GM12878 (cell line): ENCODE results near the gene ANTKMT. TPM values are rescaled to one million over a fixed set of nuclear protein-coding genes. Genes with fewer than 3 reads are reported as not detected.

Experiments
- ATF2 ChIP-seq: IDR thresholded peaks from 2 replicates; pipeline ENCODE4 v1.6.1; 2012; ENCODE audit warnings: low read length, inconsistent platforms
- CBFB ChIP-seq: IDR thresholded peaks from 2 replicates; pipeline ENCODE4 v1.6.1; 2016; ENCODE audit warnings: antibody characterized with exemption, low read depth
- E2F4 ChIP-seq: IDR thresholded peaks from 2 replicates; pipeline ENCODE4 v1.6.1; 2012; ENCODE audit warnings: low read depth, low read length, improper control_type of control experiment
- HCFC1 ChIP-seq: fragments of 150-350 bp; IDR thresholded peaks from 2 replicates; pipeline ENCODE4 v1.6.1; 2014; ENCODE audit warnings: low read length
- IRF3 ChIP-seq: fragments of 450-650 bp; IDR thresholded peaks from 2 replicates; pipeline ENCODE4 v1.6.1; 2014; ENCODE audit warnings: mild to moderate bottlenecking
- MLLT1 ChIP-seq: fragments of 450-650 bp; IDR thresholded peaks from 2 replicates; pipeline ENCODE4 v1.6.1; 2016; ENCODE audit warnings: mild to moderate bottlenecking
- MTA3 ChIP-seq: IDR thresholded peaks from 2 replicates; pipeline ENCODE4 v1.6.1; 2012; ENCODE audit warnings: low read length, inconsistent platforms, borderline replicate concordance
- NR2C1 ChIP-seq: fragments of 450-650 bp; IDR thresholded peaks from 2 replicates; pipeline ENCODE4 v1.6.1; 2017; ENCODE audit warnings: antibody characterized with exemption, mild to moderate bottlenecking, moderate library complexity
- PAX8 ChIP-seq: fragments of 450-650 bp; IDR thresholded peaks from 2 replicates; pipeline ENCODE4 v1.6.1; 2017; ENCODE audit warnings: mild to moderate bottlenecking, moderate library complexity
- POLR2A ChIP-seq: IDR thresholded peaks from 2 replicates; pipeline ENCODE4 v1.6.1; 2011; ENCODE audit warnings: low read depth, mild to moderate bottlenecking, low read length
- RBBP5 ChIP-seq: fragments of 200-600 bp; sonication (generic); conservative IDR thresholded peaks from 2 replicates; pipeline ENCODE4 v1.6.1; 2016
- REST ChIP-seq: IDR thresholded peaks from 2 replicates; pipeline ENCODE4 v1.6.1; 2012; ENCODE audit warnings: mild to moderate bottlenecking, low read depth, low read length
- SIX5 ChIP-seq: IDR thresholded peaks from 2 replicates; pipeline ENCODE4 v1.6.1; 2011; ENCODE audit warnings: mild to moderate bottlenecking, low read depth, low read length, moderate library complexity; ENCODE audit not compliant: severe bottlenecking
- SKIL ChIP-seq: fragments of 450-650 bp; IDR thresholded peaks from 2 replicates; pipeline ENCODE4 v1.6.1; 2017; ENCODE audit warnings: mild to moderate bottlenecking, low read depth, inconsistent platforms; ENCODE audit not compliant: poor library complexity, severe bottlenecking
- SRF ChIP-seq, 2 experiments: IDR thresholded peaks; 2 replicates each; pipeline ENCODE4 v1.6.1; 2011; ENCODE audit warnings: low read depth in 2 of 2, low read length in 2 of 2, mild to moderate bottlenecking in 1 of 2, moderate library complexity in 1 of 2
- TARDBP ChIP-seq: IDR thresholded peaks from 2 replicates; pipeline ENCODE4 v1.6.1; 2016; ENCODE audit warnings: borderline replicate concordance
- TCF12 ChIP-seq: IDR thresholded peaks from 2 replicates; pipeline ENCODE4 v1.6.1; 2011; ENCODE audit warnings: low read depth, mild to moderate bottlenecking, low read length
- ZNF24 ChIP-seq: fragments of 450-650 bp; IDR thresholded peaks from 2 replicates; pipeline ENCODE4 v1.6.1; 2017; ENCODE audit warnings: antibody characterized with exemption, mild to moderate bottlenecking
- polyA plus RNA-seq, 11 experiments: library from polyadenylated mRNA; depleted of rRNA in 4 of 11; unstranded in 6 of 11; stranded (reverse) in 5 of 11; fragments of >200 nt; fragmentation: Nextera tagmentation in 4 of 11; fragmentation: Illumina TruSeq in 1 of 11; extraction: Ambion mirVana in 4 of 11; extraction: Trizol in 1 of 11; gene quantifications; 1 replicate in 1 of 11; 2 replicates in 10 of 11; pipeline versions ENCODE4 v1.2.1 to v1.2.3, GENCODE V29; 2011 to 2016; ENCODE audit warnings: inconsistent platforms in 2 of 11, missing spikeins in 2 of 11, low read depth in 1 of 11
- total RNA-seq, 4 experiments: library from RNA; depleted of rRNA in 3 of 4; stranded (reverse); fragments of >200 nt in 3 of 4; fragmentation: Illumina TruSeq in 1 of 4; extraction: Trizol in 1 of 4; gene quantifications; 2 replicates each; pipeline versions ENCODE4 v1.2.1 to v1.2.3, GENCODE V29; 2013 to 2021

ANTKMT gene
- total and polyA plus RNA-seq, 10 of the 15 experiments (the other 5 are each of a cell fraction or from before 2014, with no cell fraction given), result 0.58 to 60.5 (median 25.8) TPM

- TF ChIP-seq REST (no peak), SKIL (no peak), NR2C1 (peak; percentile 56), SIX5 (peak; percentile 39), TARDBP (0 out of 2 replicates have a peak, but pooled peaks have one; percentile 43), IRF3 (0 out of 2 replicates have a peak, but pooled peaks have one; percentile 55), PAX8 (no peak), MLLT1 (no peak), TCF12 (peak; percentile 62; the same call in 1 of the 2 replicates), E2F4 (no peak), HCFC1 (peak; percentile 75), ZNF24 (no peak), RBBP5 (no peak), CBFB (no peak), ATF2 (no peak), SRF (IDR thresholded peaks at IDR 0.05; ENCODE audit: low read depth in 2 of 2, low read length in 2 of 2) (peak in 1 of 2 experiments; percentile 76; a peak in 1 of 4 replicates), POLR2A (no peak), MTA3 (no peak)
Observed at GRCh38 chr16:720990-721764, at the start of gene ANTKMT (continued).
